ENCODE measurements around the gene DOK7.
A peak's percentile ranks its signal among the peaks of the same experiment; 100 is the strongest.

DNA sequence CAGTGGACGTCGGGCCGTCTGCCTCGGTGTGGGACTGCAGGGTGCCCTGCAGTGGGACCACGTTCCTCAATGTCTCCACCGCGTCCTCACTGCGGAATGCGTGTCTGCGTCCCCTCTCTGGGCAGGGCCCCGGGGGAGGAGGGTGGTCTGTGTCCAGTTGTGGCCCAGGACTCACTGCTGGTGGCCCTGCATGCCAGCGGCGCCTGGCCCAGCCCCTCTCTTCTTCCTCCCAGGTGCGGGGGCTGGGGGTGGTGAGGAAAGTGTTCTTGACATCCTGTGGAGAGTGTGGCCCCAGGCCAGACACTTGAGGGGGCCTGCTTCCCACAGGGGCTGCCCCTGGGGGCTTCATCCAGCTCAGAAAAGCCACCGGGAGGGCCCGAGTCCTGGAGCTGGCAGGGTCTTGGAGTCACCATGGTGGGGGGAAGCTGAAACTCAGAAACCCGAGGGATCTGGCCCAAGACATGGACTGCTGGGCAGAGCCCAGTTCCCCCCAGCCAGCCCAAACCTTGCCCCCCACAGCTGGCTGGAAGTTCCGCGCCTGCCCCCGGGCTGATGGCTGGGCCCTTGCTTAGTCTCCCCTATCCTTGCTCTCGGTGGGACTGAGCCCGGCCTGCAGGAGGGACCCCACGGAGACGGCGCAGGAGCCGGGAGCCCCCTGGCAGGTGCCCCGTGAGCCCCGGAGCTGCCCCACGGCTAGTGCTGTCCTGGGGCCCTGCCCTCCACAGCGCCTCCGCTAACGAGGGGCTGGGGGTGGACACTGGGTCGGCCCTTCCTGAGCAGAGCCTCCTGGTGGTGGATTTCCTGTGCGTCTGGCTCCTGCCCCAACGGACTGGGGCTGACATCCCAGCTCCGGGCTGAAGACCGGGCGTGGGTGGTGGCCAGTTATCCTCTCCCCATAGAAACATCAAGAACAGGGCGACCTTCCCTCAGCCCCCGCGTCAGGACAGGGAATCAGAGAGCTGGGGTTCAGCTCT lies 2.9 kb downstream of the DOK7 start:
- TF ChIP-seq, protein P1, sequence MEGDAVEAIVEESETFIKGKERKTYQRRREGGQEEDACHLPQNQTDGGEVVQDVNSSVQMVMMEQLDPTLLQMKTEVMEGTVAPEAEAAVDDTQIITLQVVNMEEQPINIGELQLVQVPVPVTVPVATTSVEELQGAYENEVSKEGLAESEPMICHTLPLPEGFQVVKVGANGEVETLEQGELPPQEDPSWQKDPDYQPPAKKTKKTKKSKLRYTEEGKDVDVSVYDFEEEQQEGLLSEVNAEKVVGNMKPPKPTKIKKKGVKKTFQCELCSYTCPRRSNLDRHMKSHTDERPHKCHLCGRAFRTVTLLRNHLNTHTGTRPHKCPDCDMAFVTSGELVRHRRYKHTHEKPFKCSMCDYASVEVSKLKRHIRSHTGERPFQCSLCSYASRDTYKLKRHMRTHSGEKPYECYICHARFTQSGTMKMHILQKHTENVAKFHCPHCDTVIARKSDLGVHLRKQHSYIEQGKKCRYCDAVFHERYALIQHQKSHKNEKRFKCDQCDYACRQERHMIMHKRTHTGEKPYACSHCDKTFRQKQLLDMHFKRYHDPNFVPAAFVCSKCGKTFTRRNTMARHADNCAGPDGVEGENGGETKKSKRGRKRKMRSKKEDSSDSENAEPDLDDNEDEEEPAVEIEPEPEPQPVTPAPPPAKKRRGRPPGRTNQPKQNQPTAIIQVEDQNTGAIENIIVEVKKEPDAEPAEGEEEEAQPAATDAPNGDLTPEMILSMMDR (IDR thresholded peaks at IDR 0.05) = peak in 2 of 3 experiments; percentile 24 to 25
- TF ChIP-seq POLR2A (IDR thresholded peaks at IDR 0.05) = no peak

All from testis (tissue), 2 donors.